Measurements from ENCODE around the gene GLIPR2. TPM values are rescaled to one million over a fixed set of nuclear protein-coding genes. Genes with fewer than 3 reads are reported as not detected.

The GLIPR2 gene
- total RNA-seq, 1 donor from 2014 or later: 54.4 TPM

- TF ChIP-seq CTCF (IDR thresholded peaks at IDR 0.05): peak; percentile 75 to 82 (median 79)
- intact Hi-C loops (cut with DNase I): loop anchor here (1.0 to 10.0 kb wide), 4 partner anchors 33 to 222 kb away; partner anchors contain the start of genes GLIPR2 and OR2S2
- Histone ChIP-seq H3K36me3 (peaks cover 0 to 6% of the 10 kb centered on the region in 2 donors), H3K9me3 (no peaks in the 10 kb centered on the region), H3K4me3 (no peak overlapping the region), H3K4me1 (no peaks in the 10 kb centered on the region), H3K27ac (peak overlapping the region; percentile 31 to 57), H3K27me3 (no peaks in the 10 kb centered on the region)
- DNase-seq (ENCODE audit: low spot score in 2 of 2): peak; percentile 50 to 88
These were observed 33.6 kb upstream of the GLIPR2 start for GRCh38 chr9:36102742-36103495.

- Histone ChIP-seq H3K27me3 (no peaks in the 10 kb centered on the region), H3K4me3 (no peak overlapping the region), H3K27ac (no peak overlapping the region), H3K9me3 (no peaks in the 10 kb centered on the region), H3K4me1 (no peaks in the 10 kb centered on the region), H3K36me3 (peaks cover 2 to 47% of the 10 kb centered on the region in 2 donors)
- DNase-seq (ENCODE audit: low spot score in 2 of 2): no peak
- intact Hi-C loops (cut with DNase I): loop anchor here (10.0 kb wide), 2 partner anchors 154 to 216 kb away; partner anchors contain the start of gene OR2S2
- TF ChIP-seq CTCF (IDR thresholded peaks at IDR 0.05): no peak
These were observed 27.5 kb upstream of the GLIPR2 start for GRCh38 chr9:36109071-36109470.

GRCh38 chr9:36110434-36110833, 26.1 kb upstream of the GLIPR2 start:
- Histone ChIP-seq H3K27me3 (no peaks in the 10 kb centered on the region), H3K27ac (no peak overlapping the region), H3K4me1 (no peaks in the 10 kb centered on the region), H3K4me3 (no peak overlapping the region), H3K36me3 (peaks cover 2 to 44% of the 10 kb centered on the region in 2 donors), H3K9me3 (no peaks in the 10 kb centered on the region)
- TF ChIP-seq CTCF (IDR thresholded peaks at IDR 0.05): no peak
- intact Hi-C loops (cut with DNase I): no loop called here
- no peak for DNase-seq (ENCODE audit: low spot score in 2 of 2)

DNA sequence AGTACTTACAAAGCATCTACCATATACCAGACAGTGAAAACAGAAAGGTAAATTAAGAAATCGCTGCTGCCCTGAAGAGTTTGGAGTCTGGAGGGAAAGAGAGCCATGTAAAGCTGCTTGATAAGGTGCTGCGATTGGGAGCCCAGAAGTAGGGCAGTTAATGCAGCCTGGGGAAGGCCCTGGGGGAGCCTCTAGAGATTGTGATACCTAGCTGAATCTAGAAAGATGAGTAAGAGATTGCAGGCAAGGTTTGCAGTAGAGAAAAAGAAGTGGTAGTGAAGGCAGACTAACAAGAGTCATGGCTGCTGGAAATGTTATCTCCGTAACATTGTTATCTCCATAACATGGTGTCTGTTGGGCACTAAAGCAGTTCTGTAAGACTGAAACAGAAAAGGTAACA, 24.0 kb upstream of the GLIPR2 start:
- TF ChIP-seq CTCF (IDR thresholded peaks at IDR 0.05): no peak
- H3K9me3 ChIP-seq: no peaks in the 10 kb centered on the region
- H3K4me1 ChIP-seq: no peaks in the 10 kb centered on the region
- no peak overlapping the region for H3K27ac ChIP-seq
- H3K27me3 ChIP-seq: no peaks in the 10 kb centered on the region
- no peak for DNase-seq (ENCODE audit: low spot score in 2 of 2)
- peaks cover 9 to 47% of the 10 kb centered on the region in 2 donors for H3K36me3 ChIP-seq
- no peak overlapping the region for H3K4me3 ChIP-seq
- intact Hi-C loops (cut with DNase I): no loop called here

DNA sequence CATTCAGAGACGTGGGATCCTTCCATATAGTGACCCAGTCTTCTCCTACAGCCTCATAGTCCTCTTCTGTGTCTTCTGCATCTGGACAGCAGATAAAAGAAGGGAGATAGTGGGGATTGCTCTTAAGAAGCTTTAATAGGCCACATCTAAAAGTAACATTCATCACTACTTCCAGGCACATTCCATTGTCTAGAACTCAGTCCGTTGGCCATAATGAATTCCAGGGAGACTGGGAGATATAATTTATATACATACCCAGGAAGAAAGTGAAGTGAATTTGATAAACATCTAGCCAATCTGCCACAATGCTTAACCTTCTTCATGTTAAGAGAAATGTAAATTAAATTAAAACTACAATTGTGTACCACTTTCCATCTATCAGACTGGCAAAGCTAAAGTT, 22.5 kb upstream of the GLIPR2 start:
- Histone ChIP-seq H3K27me3 (no peaks in the 10 kb centered on the region), H3K36me3 (peaks cover 13 to 43% of the 10 kb centered on the region in 2 donors), H3K4me1 (no peaks in the 10 kb centered on the region), H3K9me3 (no peaks in the 10 kb centered on the region), H3K27ac (no peak overlapping the region), H3K4me3 (no peak overlapping the region)
- intact Hi-C loops (cut with DNase I): no loop called here
- DNase-seq (ENCODE audit: low spot score in 2 of 2): no peak
- TF ChIP-seq CTCF (IDR thresholded peaks at IDR 0.05): no peak
